ENCODE data around the gene STING1. TPM values are rescaled to one million over a fixed set of nuclear protein-coding genes. Genes with fewer than 3 reads are reported as not detected.
"Not testable (repeated sequence)": the region's sequence is repeated elsewhere in the genome, so short reads cannot be mapped to it uniquely, and the experiment has no call there.

The STING1 gene
- polyA plus RNA-seq, 1 donor from 2014 or later, result 0.12 TPM

GRCh38 chr5:139486201-139486600 is 3.6 kb upstream of the STING1 start:
- no peak overlapping the region for H3K27ac ChIP-seq (ENCODE audit: low read length)
- H3F3A ChIP-seq (ENCODE audit: insufficient read depth, low read length, poor library complexity, severe bottlenecking), result no peaks in the 10 kb centered on the region
- no peaks in the 10 kb centered on the region for H3K27me3 ChIP-seq (ENCODE audit: insufficient read depth, low read depth, low read length)
- H3K36me3 ChIP-seq (ENCODE audit: insufficient read depth, low read length), result no peaks in the 10 kb centered on the region
- no peaks in the 10 kb centered on the region for H3K79me2 ChIP-seq (replicated peaks; ENCODE audit: insufficient read depth, low read length)
- H3K9me3 ChIP-seq (ENCODE audit: low read length), result no peaks in the 10 kb centered on the region
- H3K9ac ChIP-seq (ENCODE audit: low read length), result no peak overlapping the region
- H4K20me1 ChIP-seq (ENCODE audit: insufficient read depth), result no peaks in the 10 kb centered on the region
- H3K4me3 ChIP-seq (ENCODE audit: low read length), result no peak overlapping the region
- no peak overlapping the region for H2AFZ ChIP-seq (ENCODE audit: low read depth, low read length)
- H3K9me2 ChIP-seq (ENCODE audit: insufficient read depth, low read length), result no peaks in the 10 kb centered on the region
- no peak overlapping the region for H3K4me2 ChIP-seq (ENCODE audit: low read length)
- TF ChIP-seq REST (IDR thresholded peaks at IDR 0.05; ENCODE audit: borderline replicate concordance) (no peak), TAF1 (IDR thresholded peaks at IDR 0.05; ENCODE audit: low read depth) (no peak)

GRCh38 chr5:139482890-139483208 is 291 bp upstream of the STING1 start:
- H3K9me2 ChIP-seq (ENCODE audit: insufficient read depth, low read length); H2AFZ ChIP-seq (ENCODE audit: low read depth, low read length); H3K4me2 ChIP-seq (ENCODE audit: low read length); H3F3A ChIP-seq (ENCODE audit: insufficient read depth, low read length, poor library complexity, severe bottlenecking); H3K27ac ChIP-seq (ENCODE audit: low read length); H3K36me3 ChIP-seq (ENCODE audit: insufficient read depth, low read length); H3K9ac ChIP-seq (ENCODE audit: low read length); H4K20me1 ChIP-seq (ENCODE audit: insufficient read depth); H3K27me3 ChIP-seq (ENCODE audit: insufficient read depth, low read depth, low read length); H3K79me2 ChIP-seq (replicated peaks; ENCODE audit: insufficient read depth, low read length); H3K4me3 ChIP-seq (ENCODE audit: low read length); H3K9me3 ChIP-seq (ENCODE audit: low read length): not testable (repeated sequence)

GRCh38 chr5:139481580-139482049 is 943 bp downstream of the STING1 start:
- Histone ChIP-seq H3K9me2 (ENCODE audit: insufficient read depth, low read length) (no peaks in the 10 kb centered on the region), H3F3A (ENCODE audit: insufficient read depth, low read length, poor library complexity, severe bottlenecking) (no peaks in the 10 kb centered on the region), H3K27me3 (ENCODE audit: insufficient read depth, low read depth, low read length) (no peaks in the 10 kb centered on the region), H2AFZ (ENCODE audit: low read depth, low read length) (no peak overlapping the region), H3K27ac (ENCODE audit: low read length) (no peak overlapping the region), H3K79me2 (replicated peaks; ENCODE audit: insufficient read depth, low read length) (no peaks in the 10 kb centered on the region), H3K36me3 (ENCODE audit: insufficient read depth, low read length) (no peaks in the 10 kb centered on the region), H3K9me3 (ENCODE audit: low read length) (no peaks in the 10 kb centered on the region), H3K9ac (ENCODE audit: low read length) (no peak overlapping the region), H3K4me2 (ENCODE audit: low read length) (no peak overlapping the region), H4K20me1 (ENCODE audit: insufficient read depth) (no peaks in the 10 kb centered on the region), H3K4me3 (ENCODE audit: low read length) (no peak overlapping the region)
- no peak for TF ChIP-seq SMC3 (conservative IDR thresholded peaks at IDR 0.05; ENCODE audit: poor library complexity)
- TF ChIP-seq CTCF (IDR thresholded peaks at IDR 0.05; ENCODE audit: poor library complexity, severe bottlenecking), result no peak
- TF ChIP-seq TAF1 (IDR thresholded peaks at IDR 0.05; ENCODE audit: low read depth), result no peak

GRCh38 chr5:139481122-139481533 is 1.4 kb downstream of the STING1 start:
- Histone ChIP-seq H3K9ac (ENCODE audit: low read length) (no peak overlapping the region), H3K9me2 (ENCODE audit: insufficient read depth, low read length) (no peaks in the 10 kb centered on the region), H4K20me1 (ENCODE audit: insufficient read depth) (no peaks in the 10 kb centered on the region), H3K79me2 (replicated peaks; ENCODE audit: insufficient read depth, low read length) (no peaks in the 10 kb centered on the region), H3F3A (ENCODE audit: insufficient read depth, low read length, poor library complexity, severe bottlenecking) (no peaks in the 10 kb centered on the region), H3K36me3 (ENCODE audit: insufficient read depth, low read length) (no peaks in the 10 kb centered on the region), H3K4me2 (ENCODE audit: low read length) (no peak overlapping the region), H3K27ac (ENCODE audit: low read length) (no peak overlapping the region), H3K9me3 (ENCODE audit: low read length) (no peaks in the 10 kb centered on the region), H3K4me3 (ENCODE audit: low read length) (no peak overlapping the region), H3K27me3 (ENCODE audit: insufficient read depth, low read depth, low read length) (no peaks in the 10 kb centered on the region), H2AFZ (ENCODE audit: low read depth, low read length) (no peak overlapping the region)
- no peak for TF ChIP-seq POLR2AphosphoS5 (IDR thresholded peaks at IDR 0.05)
- no peak for TF ChIP-seq EZH2 (IDR thresholded peaks at IDR 0.05; ENCODE audit: borderline replicate concordance, insufficient read depth, low read length, poor library complexity, severe bottlenecking)
- no peak for TF ChIP-seq EP300 (conservative IDR thresholded peaks at IDR 0.05; ENCODE audit: poor library complexity, severe bottlenecking)
- no peak for TF ChIP-seq SMC3 (conservative IDR thresholded peaks at IDR 0.05; ENCODE audit: poor library complexity)
- TF ChIP-seq REST (IDR thresholded peaks at IDR 0.05; ENCODE audit: borderline replicate concordance), result no peak
- no peak for TF ChIP-seq MXI1 (conservative IDR thresholded peaks at IDR 0.05; ENCODE audit: poor library complexity, severe bottlenecking)
